ENCODE measurements around the gene TAF4. TPM values are rescaled to one million over a fixed set of nuclear protein-coding genes. Genes with fewer than 3 reads are reported as not detected.
"Not testable (repeated sequence)": the region's sequence is repeated elsewhere in the genome, so short reads cannot be mapped to it uniquely, and the experiment has no call there.

Gene TAF4
- total RNA-seq, 1 experiment from 2014 or later = 94.9 TPM

- Mint-ChIP-seq H3K36me3 (ENCODE audit: insufficient read depth, unreplicated experiment) (no peaks in the 10 kb centered on the region), H3K27ac (ENCODE audit: unreplicated experiment) (no peak overlapping the region), H3K4me3 (ENCODE audit: unreplicated experiment) (no peak overlapping the region), H3K4me1 (ENCODE audit: low read depth, unreplicated experiment) (no peaks in the 10 kb centered on the region), H3K27me3 (ENCODE audit: insufficient read depth, unreplicated experiment) (no peaks in the 10 kb centered on the region), H3K9me3 (ENCODE audit: unreplicated experiment) (peaks cover 29% of the 10 kb centered on the region)
- H3K4me3 ChIP-seq (ENCODE audit: low read depth, low read length) = no peak overlapping the region
- CTCF ChIA-PET = no interaction called here
- intact Hi-C loops (cut with micrococcal nuclease; ENCODE audit: unreplicated experiment) = no loop called here
- no peak for DNase-seq
- BruUV-seq (replicated peaks) = no TSS peak
- H3K4me1 ChIP-seq = no peaks in the 10 kb centered on the region
- peaks cover 21% of the 10 kb centered on the region for H3K9me3 ChIP-seq
- TF ChIP-seq CTCF (IDR thresholded peaks at IDR 0.05; ENCODE audit: insufficient read depth in 1 of 2, low read depth in 1 of 2, low read length in 1 of 2, severe bottlenecking in 1 of 2, unreplicated experiment in 1 of 2) = no peak
- H3K36me3 ChIP-seq (ENCODE audit: control insufficient read depth, insufficient read depth, low read length) = no peaks in the 10 kb centered on the region
- H3K27me3 ChIP-seq (replicated peaks; ENCODE audit: control insufficient read depth, insufficient read depth, low read length) = no peaks in the 10 kb centered on the region
- POLR2A ChIA-PET = no interaction called here
Measured at GRCh38 chr20:62080249-62080990, 14.7 kb upstream of the TAF4 start.

GRCh38 chr20:62079166-62079565 is 13.5 kb upstream of the TAF4 start:
- no peak overlapping the region for H3K4me3 Mint-ChIP-seq (ENCODE audit: unreplicated experiment)
- peaks cover 31% of the 10 kb centered on the region for H3K9me3 ChIP-seq
- no peak for TF ChIP-seq CTCF (IDR thresholded peaks at IDR 0.05; ENCODE audit: insufficient read depth in 1 of 2, low read depth in 1 of 2, low read length in 1 of 2, severe bottlenecking in 1 of 2, unreplicated experiment in 1 of 2)
- CTCF ChIA-PET = no interaction called here
- H3K27me3 Mint-ChIP-seq (ENCODE audit: insufficient read depth, unreplicated experiment) = no peaks in the 10 kb centered on the region
- no TSS peak for BruUV-seq (replicated peaks)
- no peaks in the 10 kb centered on the region for H3K4me1 ChIP-seq
- no peaks in the 10 kb centered on the region for H3K27me3 ChIP-seq (replicated peaks; ENCODE audit: control insufficient read depth, insufficient read depth, low read length)
- intact Hi-C loops (cut with micrococcal nuclease; ENCODE audit: unreplicated experiment) = no loop called here
- POLR2A ChIA-PET = no interaction called here
- H3K36me3 ChIP-seq (ENCODE audit: control insufficient read depth, insufficient read depth, low read length) = no peaks in the 10 kb centered on the region
- no peak overlapping the region for H3K27ac Mint-ChIP-seq (ENCODE audit: unreplicated experiment)
- no peak overlapping the region for H3K4me3 ChIP-seq (ENCODE audit: low read depth, low read length)
- H3K36me3 Mint-ChIP-seq (ENCODE audit: insufficient read depth, unreplicated experiment) = no peaks in the 10 kb centered on the region
- no peaks in the 10 kb centered on the region for H3K4me1 Mint-ChIP-seq (ENCODE audit: low read depth, unreplicated experiment)
- DNase-seq = no peak
- peaks cover 41% of the 10 kb centered on the region for H3K9me3 Mint-ChIP-seq (ENCODE audit: unreplicated experiment)

GRCh38 chr20:62073323-62073722 is 7.6 kb upstream of the TAF4 start:
- ChIA-PET POLR2A (no interaction called here), CTCF (no interaction called here)
- Histone ChIP-seq H3K9me3 (peaks cover 39% of the 10 kb centered on the region), H3K27me3 (replicated peaks; ENCODE audit: control insufficient read depth, insufficient read depth, low read length) (no peaks in the 10 kb centered on the region), H3K4me1 (peaks cover 5% of the 10 kb centered on the region; the same call in 1 of the 2 replicates), H3K4me3 (ENCODE audit: low read depth, low read length) (no peak overlapping the region), H3K36me3 (ENCODE audit: control insufficient read depth, insufficient read depth, low read length) (no peaks in the 10 kb centered on the region)
- Mint-ChIP-seq H3K36me3 (ENCODE audit: insufficient read depth, unreplicated experiment) (peaks cover 8% of the 10 kb centered on the region), H3K4me1 (ENCODE audit: low read depth, unreplicated experiment) (peaks cover 6% of the 10 kb centered on the region), H3K27me3 (ENCODE audit: insufficient read depth, unreplicated experiment) (no peaks in the 10 kb centered on the region), H3K27ac (ENCODE audit: unreplicated experiment) (no peak overlapping the region), H3K9me3 (ENCODE audit: unreplicated experiment) (peaks cover 48% of the 10 kb centered on the region), H3K4me3 (ENCODE audit: unreplicated experiment) (no peak overlapping the region)
- intact Hi-C loops (cut with micrococcal nuclease; ENCODE audit: unreplicated experiment) = no loop called here
- no TSS peak for BruUV-seq (replicated peaks)
- no peak for DNase-seq
- TF ChIP-seq CTCF (IDR thresholded peaks at IDR 0.05; ENCODE audit: insufficient read depth in 1 of 2, low read depth in 1 of 2, low read length in 1 of 2, severe bottlenecking in 1 of 2, unreplicated experiment in 1 of 2) = no peak

- H3K36me3 ChIP-seq (ENCODE audit: control insufficient read depth, insufficient read depth, low read length); intact Hi-C loops (cut with micrococcal nuclease; ENCODE audit: unreplicated experiment); H3K4me3 ChIP-seq (ENCODE audit: low read depth, low read length); DNase-seq; CTCF ChIA-PET; H3K27me3 ChIP-seq (replicated peaks; ENCODE audit: control insufficient read depth, insufficient read depth, low read length); H3K27ac Mint-ChIP-seq (ENCODE audit: unreplicated experiment); H3K27me3 Mint-ChIP-seq (ENCODE audit: insufficient read depth, unreplicated experiment); BruUV-seq (replicated peaks); POLR2A ChIA-PET; H3K4me3 Mint-ChIP-seq (ENCODE audit: unreplicated experiment): not testable (repeated sequence)
- Histone ChIP-seq H3K9me3 (peaks cover 38% of the 10 kb centered on the region), H3K4me1 (peaks cover 16% of the 10 kb centered on the region)
- H3K36me3 Mint-ChIP-seq (ENCODE audit: insufficient read depth, unreplicated experiment) = peaks cover 18% of the 10 kb centered on the region
- H3K4me1 Mint-ChIP-seq (ENCODE audit: low read depth, unreplicated experiment) = peaks cover 18% of the 10 kb centered on the region
- H3K9me3 Mint-ChIP-seq (ENCODE audit: unreplicated experiment) = peaks cover 38% of the 10 kb centered on the region
Measured at GRCh38 chr20:62071669-62072430, 6.2 kb upstream of the TAF4 start.
